Liver (tissue), 3 donors: ENCODE results near the gene PRR11.
"Not testable (repeated sequence)": the region's sequence is repeated elsewhere in the genome, so short reads cannot be mapped to it uniquely, and the experiment has no call there.

Experiments
- ATF3 ChIP-seq: IDR thresholded peaks from 2 replicates; pipeline ENCODE4 v1.6.1; 2016; ENCODE audit warnings: antibody characterized with exemption
- CTCF ChIP-seq: fragments of 150-350 bp; IDR thresholded peaks from 2 replicates; pipeline ENCODE4 v1.5.1; 2017; ENCODE audit warnings: improper control_type of control experiment, low read depth, low read length; ENCODE audit not compliant: missing input control
- MAX ChIP-seq: IDR thresholded peaks from 2 replicates; pipeline ENCODE4 v1.6.1; 2016; ENCODE audit warnings: antibody characterized with exemption
- donor health status: healthy.
- donor health status: healthy.

GRCh38 chr17:59228588-59228987 lies 73.0 kb downstream of the PRR11 start:
- not testable (repeated sequence) for TF ChIP-seq CTCF, MAX, ATF3
